GM20431 (cell line): Measurements from ENCODE around the gene KIF16B.
"Not testable (repeated sequence)": the region's sequence is repeated elsewhere in the genome, so short reads cannot be mapped to it uniquely, and the experiment has no call there.

ENCODE experiments used
- in situ Hi-C: fragments of 300-500 bp; cut with MseI, MboI; formaldehyde crosslinking; loops from one replicate; pipeline ENCODE4 v1.15.0; 2020; ENCODE audit warnings: low sequenced_read_pairs; ENCODE audit not compliant: unreplicated experiment

KIF16B gene

DNA sequence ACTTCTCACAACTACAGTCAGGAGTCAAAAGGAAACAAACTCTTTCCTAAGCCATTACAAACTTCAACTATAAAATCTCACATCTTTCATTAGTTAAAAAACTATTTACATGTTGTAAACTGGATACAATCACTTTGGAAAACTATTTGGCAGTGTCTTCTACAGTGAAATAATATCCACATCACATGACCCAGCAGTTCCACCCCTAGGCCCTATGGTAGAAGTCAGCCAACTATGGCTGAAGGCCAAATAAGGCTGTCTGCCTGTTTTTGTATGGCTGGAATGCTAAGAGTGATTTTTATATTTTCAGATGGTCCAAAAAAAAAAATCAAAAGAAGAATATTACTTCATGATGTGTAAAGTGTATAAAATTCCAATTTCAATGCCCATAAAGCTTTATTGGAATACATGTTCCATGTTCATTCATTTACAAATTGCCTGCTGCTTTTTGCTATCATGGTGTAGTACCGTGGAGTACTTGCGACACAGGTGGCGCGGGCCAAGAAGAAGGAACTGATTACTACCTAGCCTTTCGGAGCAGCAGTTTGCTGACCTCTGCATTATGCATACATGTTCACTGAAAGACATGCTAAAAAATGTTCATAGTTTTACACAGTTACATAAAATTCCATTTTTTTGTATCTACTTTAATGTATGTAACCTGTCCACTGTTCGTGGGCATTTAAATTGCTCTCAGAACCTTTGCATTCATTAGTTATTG is 129.0 kb downstream of the KIF16B start:
- in situ Hi-C loops, result no loop called here

DNA sequence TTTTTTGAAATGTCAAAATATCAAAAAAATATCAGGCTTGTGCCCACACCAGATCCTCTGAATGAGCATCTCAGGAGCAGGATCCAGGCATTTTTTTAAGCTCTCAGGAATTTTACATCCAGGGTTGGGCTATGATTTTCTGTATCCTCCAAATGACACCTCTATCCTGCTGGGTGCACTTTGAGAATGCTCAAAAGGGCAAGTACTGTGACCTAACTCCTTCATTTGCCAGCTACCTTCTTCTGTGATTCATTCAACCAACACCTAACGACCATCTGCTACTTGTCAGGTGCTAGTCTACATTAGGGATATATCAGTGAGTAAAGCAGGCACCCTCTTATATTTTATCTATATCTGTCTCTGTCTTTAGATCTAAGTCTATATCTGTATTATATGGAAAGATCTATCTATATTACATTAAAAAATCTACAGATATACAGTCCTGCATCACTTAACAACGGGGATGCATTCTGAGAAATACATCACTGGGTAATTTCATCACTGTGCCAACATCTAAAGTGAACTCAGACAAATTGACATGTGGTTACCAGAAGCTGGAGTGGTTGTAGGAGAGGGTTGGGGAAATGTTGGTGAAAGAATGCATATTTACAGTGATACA is 131.6 kb downstream of the KIF16B start:
- in situ Hi-C loops, result no loop called here

DNA sequence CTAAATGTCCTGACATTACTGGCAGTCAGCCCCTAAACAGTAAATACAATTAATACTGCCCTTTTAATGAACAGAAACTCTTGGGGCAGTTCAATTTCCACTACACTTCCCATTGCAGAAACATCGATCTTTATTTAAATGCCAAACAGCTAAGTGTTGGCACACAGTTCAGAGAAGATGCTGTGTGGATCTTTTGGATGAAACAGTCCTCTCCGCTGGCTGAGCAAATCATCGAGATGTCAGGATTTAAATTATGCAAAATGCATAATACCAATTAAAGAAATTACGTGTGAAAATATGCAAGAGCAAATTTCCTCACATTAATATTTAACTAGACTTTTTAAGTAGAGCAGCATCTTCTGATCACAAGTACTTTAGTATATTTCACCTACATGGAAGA is 132.6 kb downstream of the KIF16B start:
- in situ Hi-C loops, result no loop called here

DNA sequence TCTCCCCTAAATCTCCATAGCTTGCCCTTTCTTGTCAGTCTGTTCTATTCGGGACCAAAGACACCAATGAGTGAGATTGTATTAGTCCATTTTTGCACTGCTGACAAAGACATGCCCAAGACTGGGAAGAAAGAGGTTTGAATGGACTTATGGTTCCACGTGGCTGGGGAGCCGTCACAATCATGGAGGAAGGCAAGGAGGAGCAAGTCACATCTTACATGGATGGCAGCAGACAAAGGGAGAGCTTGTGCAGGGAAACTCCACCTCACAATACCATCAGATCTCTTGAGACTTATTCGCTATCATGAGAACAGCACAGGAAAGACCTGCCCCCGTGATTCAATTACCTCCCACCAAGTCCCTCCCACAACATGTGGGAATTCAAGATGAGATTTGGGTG is 133.7 kb downstream of the KIF16B start:
- in situ Hi-C loops, result not testable (repeated sequence)

DNA sequence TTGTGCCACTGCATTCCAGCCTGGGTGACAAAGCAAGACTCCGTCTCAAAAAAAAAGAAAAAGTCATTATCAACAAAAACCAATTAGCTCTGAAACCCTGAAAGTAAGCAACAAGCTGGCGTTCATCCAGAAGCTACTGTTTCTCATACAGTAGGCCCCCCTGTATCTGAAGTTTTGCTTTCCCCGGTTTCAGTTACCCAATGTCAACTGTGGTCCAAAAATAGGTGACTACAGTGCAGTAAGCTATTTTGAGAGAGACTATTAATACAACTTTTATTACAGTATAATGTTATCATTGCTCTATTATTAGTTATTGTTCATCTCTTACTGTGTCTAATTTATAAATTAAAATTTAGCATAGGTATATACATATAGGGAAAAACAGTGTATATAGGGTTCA is 135.1 kb downstream of the KIF16B start:
- in situ Hi-C loops, result no loop called here

DNA sequence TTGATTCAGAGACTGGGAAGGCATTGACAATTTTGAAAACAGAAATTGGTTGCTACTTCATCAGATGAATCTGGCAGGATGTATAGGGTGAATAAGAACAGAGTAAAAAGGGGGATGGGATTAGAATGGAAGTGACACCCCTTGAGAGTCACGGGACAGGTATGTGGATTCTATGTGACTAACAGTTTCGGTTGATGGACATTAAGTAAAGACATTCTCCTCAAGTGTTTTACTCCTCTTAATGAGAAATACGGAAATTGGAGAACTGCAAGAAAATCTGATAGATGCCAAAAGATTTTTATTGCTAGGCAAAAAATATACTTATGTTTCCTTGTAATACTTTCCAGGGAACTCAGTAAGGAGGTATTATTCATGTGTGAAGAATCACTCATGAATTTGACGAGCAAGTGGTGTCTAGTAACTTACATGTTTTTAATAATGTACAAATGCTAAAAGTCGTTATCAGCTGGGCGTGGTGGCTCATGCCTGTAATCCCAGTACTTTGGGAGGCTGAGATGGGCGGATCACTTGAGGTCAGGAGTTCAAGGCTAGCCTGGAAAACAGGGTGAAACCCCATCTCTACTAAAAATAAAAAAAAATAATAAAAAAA is 135.8 kb downstream of the KIF16B start:
- in situ Hi-C loops, result no loop called here

DNA sequence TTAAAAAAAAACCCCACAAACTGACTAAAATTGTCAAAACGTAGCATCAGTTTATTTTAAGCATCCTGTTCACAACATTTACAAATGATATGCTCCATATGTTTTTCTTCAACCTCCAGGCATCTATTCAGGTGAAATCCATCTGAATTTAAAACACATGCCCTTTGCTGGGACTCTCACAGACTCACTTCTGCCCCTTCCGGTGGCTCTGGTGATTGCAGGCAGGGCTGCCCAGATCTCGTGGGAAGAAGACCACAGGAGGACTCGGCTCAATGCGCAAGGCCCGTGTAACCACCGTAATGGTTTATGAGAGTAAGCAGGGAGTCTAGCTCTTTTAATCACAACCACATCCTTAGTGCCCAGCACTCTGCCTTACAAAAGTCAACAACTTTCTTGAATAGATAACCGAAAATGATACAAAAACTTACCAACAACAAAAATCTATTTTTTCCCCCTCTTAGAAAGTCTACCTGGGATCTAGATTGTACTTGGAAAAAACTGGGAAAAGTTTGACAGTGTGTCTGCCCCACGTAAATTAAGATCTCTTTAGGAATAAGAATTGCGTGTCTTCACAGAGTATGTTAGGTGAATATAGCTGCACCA is 139.1 kb downstream of the KIF16B start:
- in situ Hi-C loops, result no loop called here

DNA sequence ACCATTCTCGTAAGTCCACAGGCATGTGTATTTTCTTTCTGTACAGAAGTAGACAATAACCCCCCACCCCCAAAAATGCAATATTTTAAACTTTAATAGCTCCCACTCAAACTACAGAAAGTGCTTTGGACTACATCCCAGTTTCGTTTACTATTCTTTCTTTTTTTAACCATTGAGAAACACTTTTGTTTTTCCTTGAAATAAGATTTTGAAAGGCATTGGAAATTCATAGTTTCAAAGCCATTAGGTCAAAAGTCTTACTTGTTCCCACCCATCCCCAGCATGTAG is 140.0 kb downstream of the KIF16B start:
- in situ Hi-C loops, result no loop called here

DNA sequence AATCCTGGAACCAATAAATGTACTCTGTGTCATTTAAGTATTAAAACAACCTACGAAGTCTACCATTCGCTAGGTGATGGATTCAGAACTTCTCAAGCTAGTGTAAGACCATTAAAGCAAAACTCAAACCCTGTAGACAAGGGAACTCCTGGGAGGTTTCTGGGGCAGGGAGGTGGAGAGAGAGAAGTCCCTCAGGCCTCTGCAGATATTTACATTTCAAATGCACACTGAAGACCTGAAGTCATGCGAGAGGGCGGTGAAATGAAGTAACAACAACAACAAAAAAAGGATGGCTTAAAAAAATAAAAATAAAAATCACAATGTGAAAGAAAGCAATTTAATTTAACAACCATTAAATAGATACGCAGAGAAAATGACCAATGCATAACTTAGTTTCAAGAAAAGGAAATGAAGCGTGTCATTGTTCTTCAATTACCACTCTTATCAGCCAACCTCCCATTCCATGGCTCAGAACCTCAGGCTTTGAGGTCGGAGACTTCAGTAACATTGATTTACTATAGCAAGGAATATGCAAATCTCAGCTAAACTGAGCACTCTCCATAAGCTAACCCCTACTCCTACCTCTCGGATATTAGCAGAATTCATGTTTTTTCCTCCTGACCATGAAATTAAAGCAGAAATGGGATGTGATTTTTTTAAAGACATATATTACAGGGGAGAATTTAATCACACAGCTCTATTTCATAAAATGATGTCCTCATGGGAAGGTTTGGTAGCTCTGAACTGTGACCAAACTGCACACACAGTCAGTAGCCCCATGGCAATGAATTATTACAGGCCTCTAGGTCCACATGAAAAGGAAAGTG is 140.6 kb downstream of the KIF16B start:
- in situ Hi-C loops, result no loop called here

DNA sequence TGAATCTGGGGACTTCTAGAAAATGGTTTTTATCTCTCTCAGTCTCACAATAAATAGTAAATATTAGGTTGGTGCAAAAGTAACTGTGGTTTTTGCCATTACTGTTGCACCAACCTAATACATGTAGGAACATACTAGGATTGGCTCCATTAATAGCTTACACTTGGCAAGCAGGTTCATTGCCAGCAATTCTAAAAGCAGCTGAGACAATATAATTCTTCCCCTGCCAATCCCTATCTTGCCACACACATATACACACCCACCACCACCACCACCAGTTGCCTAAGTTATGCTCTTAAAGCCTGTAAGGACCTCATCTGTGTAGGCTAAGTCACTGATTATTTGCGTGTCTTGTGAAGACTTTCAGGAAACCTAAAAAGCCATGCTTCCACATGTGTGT is 145.1 kb downstream of the KIF16B start:
- in situ Hi-C loops, result no loop called here

DNA sequence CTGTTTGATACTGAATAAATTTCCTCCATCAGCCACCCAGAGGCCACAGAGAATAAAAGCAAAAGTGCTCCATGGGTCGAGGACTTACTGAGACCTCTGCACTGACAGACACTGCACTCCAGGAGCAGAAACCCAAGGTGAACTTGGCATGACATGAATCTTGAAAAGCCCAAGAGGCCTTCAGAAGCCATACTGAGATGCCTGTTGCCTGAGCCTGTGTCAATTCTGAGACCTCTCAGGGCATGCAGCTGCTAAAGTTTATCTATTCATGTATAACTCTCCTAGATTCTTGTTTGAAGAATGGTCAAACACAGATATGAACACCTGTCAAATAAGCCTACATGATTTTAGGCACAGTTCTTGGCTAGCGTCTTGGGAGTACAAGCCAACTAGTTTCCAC is 145.7 kb downstream of the KIF16B start:
- in situ Hi-C loops, result no loop called here

DNA sequence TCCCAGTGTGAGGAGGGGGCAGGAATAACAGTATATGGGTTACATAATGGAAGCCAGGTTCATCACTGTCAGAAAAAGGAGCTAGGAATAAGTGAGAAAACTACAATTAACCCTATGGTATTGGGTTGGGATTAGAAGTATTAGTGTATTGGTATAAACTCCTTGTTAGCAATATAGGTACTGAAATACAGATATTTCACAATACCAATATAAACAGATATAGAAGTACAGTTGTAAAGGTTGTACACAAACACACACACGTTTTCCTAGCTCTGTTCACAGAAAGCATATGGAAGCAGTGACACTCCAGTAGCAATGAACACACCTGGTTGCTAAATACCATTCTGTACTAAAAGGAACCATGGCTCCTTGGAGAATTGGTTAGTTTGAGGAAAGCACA is 148.5 kb downstream of the KIF16B start:
- in situ Hi-C loops, result no loop called here

DNA sequence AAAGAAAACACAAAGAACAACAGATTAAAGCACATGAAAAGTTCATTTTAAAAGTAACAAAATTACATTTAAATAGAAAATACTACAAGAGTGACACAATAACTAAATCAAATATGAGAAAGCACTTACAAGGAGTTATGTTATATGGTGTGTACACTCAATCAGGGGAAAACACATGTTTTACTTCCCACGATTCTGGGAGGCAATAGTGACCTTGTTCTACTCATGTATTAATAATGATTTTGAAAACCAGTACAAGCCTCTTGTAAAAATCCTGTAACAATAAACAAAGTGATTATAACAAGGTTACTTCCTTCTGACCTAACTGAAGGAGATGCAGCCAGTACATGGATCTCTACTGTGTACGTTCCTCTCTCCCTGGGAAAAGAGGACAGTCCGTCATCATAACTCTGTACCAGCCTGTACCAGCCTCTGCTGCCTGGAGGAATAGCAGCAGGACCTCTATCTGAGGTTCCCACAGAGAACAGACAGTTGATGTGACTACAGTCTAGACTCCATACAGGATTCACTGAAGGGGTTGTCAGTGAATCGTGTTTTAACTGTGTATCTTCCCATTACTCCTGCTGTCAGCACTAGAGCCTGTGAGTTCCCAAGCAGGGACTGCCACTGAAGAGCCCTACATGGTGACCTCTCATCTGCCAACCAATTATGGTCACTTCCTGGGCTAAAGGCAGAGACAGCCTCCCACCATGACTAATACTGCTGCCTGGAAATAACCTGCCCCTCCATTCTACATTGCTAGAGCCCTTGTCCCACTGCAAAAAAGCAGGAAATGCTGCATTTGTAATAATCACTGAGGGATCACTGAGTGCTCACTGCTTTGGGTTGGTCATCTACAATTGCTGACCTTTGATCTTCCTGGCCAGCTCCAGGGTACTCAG is 149.7 kb downstream of the KIF16B start:
- in situ Hi-C loops, result no loop called here

DNA sequence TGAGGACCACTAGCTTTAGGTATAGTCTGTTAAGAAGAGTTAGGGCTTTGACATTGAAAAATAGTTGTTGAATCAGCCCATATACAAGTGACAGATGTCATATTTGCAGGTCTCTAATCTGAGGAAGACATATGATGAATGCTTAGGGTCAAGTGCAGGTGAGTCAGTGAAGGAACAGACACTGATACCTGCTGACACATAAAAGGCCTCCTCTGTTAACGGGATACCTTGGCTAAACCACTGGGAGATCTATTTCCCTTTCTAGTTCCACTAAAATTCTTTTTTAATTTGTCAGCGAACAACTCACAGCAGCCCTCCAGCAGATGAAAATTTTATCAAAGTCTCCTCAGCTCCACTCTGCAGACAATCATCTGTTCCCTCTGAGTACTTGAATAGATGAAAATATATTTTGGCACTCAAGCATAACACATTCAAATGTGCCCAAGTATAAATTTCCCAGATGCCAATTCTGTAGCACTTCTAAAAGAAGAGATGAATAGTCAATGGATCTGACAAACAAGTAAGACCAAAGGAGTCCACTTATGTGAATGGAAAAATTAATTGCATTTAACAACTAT is 154.0 kb downstream of the KIF16B start:
- in situ Hi-C loops, result no loop called here

DNA sequence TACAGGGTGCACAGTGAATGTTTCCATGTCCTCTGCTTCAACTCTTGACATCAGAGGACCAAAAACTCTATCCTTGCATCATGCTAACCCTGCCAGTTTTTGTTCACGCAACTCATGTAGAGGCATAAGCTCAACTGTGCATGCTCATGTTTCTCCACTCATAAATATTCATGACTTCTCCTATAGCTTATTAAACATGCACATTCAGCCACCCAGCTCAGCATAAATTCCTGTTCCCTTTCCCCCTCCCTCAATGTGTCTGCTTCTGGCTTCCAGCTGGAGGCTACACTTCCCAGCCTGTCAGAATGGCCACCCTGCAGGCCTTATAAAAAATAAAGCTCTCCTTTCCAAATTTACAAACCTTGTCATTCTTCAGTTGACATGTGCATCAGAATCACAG is 154.6 kb downstream of the KIF16B start:
- in situ Hi-C loops, result no loop called here

DNA sequence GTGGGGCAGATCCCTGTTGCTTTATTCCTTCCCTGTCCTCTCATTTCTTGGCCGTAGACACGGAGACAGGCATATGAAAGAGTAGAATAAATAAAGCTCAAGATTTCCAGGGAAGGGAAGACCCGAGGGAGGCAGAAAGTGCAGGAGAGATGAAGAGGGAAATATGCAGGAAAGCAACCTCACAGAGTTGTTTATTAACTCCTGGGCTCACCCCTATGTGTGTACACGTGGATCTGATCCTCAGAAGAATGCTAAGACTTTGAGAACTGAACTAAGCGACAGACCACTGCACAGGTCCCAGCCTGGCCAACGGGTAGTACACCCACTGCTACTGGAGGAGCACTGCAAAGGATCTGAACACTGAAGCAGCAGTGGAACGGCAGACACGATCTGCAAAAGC is 156.2 kb downstream of the KIF16B start:
- in situ Hi-C loops, result no loop called here

DNA sequence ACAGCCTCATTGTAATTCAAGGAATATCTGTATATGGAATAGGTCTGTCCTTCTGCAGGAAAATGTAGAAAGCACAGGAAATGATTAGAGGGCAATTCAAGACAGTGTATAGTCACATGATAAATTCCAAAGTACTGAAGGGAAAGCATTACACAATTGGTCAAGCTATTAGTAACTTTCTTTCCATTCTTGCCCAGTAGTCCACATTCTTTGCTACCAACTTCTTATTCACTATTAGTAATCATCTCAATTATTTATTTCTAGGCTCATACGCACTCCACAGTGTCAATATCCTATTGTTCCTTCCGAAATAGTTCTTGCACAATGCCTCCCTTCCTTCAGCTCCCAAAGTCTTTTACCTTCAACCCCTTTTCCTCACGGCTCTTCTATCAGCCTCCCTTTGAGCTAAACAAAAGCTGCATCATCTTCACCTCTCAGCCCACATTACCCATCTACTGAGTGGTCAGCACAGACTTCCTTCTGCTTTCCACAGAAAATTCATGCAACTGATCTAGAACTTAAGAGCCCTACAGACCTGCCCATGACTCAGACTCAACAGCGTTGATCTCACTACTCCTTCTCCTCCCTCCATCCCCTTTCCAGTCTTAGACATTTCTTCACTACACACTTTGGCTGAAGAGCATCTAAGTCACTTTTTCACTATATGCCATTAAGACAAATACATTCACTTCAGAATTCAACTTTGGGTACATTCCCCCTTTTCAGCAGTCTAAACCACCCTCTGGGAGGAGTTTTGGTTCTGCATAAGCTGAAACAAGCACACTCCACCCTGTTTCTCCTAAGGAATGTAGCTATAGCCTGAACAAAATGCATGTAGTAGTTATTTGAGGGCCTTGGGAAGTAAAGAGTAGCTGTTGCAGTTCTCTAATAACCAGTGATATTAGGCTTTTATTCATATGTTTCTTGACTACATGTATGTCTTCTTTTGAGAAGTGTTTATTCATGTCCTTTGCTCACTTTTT is 157.9 kb downstream of the KIF16B start:
- in situ Hi-C loops, result no loop called here

DNA sequence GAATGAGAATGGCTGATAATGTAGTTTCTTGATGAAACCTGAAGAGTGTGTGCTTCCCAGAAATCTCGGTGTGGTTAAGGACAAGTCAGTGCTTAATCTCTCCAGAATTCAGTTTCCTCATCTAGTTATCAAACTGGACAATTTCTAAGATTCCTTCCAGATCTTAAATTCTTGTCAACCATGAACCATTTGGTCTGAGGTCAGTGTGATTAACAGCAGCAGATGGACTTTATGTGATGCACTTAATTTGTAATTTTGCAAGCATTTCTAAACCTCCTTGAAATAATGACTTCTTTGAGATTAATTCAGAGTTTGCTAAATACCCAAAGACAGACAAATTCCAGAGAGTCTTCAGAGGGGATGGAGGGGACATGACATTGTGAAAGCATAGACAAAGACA is 160.3 kb downstream of the KIF16B start:
- in situ Hi-C loops, result no loop called here
